ENCODE results near the gene SYT11. TPM values are rescaled to one million over a fixed set of nuclear protein-coding genes. Genes with fewer than 3 reads are reported as not detected.

The SYT11 gene
- total RNA-seq, 2 experiments from 2014 or later: 8.7 to 9.2 TPM

GRCh38 chr1:155913969-155914757, 54.8 kb downstream of the SYT11 start:
- Mint-ChIP-seq H3K4me3 (no peak overlapping the region), H3K27me3 (no peaks in the 10 kb centered on the region), H3K36me3 (ENCODE audit: low read depth) (peaks cover 56% of the 10 kb centered on the region), H3K9me3 (no peaks in the 10 kb centered on the region), H3K4me1 (ENCODE audit: low read depth) (peaks cover 21% of the 10 kb centered on the region), H3K27ac (peak overlapping the region; percentile 28)
- DNase-seq (no peak), ATAC-seq (no peak)
- ChIA-PET POLR2A (interaction anchor here (0.8 to 1.5 kb wide), 3 partner anchors 10 to 18 kb away, joined by 3 to 5 read pairs (median 4); no protein-coding TSS in a partner anchor), CTCF (interaction anchor here (0.8 to 1.2 kb wide), 2 partner anchors 65 to 76 kb away, joined by 3 read pairs; partner anchors contain the start of gene ARHGEF2)
- TF ChIP-seq CTCF (IDR thresholded peaks at IDR 0.05): no peak
- intact Hi-C loops (cut with micrococcal nuclease): no loop called here

- no peak overlapping the region for H3K4me3 Mint-ChIP-seq
- ChIA-PET POLR2A (interaction anchor here (0.6 to 3.9 kb wide), 3 partner anchors 12 to 400 kb away, joined by 3 to 14 read pairs (median 3); partner anchors contain the start of gene KHDC4), CTCF (interaction anchor here (0.8 kb wide), 1 partner anchor 14 kb away, joined by 3 read pairs; no protein-coding TSS in a partner anchor)
- H3K4me1 Mint-ChIP-seq (ENCODE audit: low read depth): no peaks in the 10 kb centered on the region
- H3K9me3 Mint-ChIP-seq: no peaks in the 10 kb centered on the region
- intact Hi-C loops (cut with micrococcal nuclease): no loop called here
- H3K27me3 Mint-ChIP-seq: no peaks in the 10 kb centered on the region
- H3K36me3 Mint-ChIP-seq (ENCODE audit: low read depth): peaks cover 60% of the 10 kb centered on the region
- no peak for ATAC-seq
- TF ChIP-seq CTCF (IDR thresholded peaks at IDR 0.05): no peak
- H3K27ac Mint-ChIP-seq: no peak overlapping the region
- DNase-seq: no peak
Observed at GRCh38 chr1:155918660-155919059, 59.3 kb downstream of the SYT11 start.

- TF ChIP-seq CTCF (IDR thresholded peaks at IDR 0.05): no peak
- H3K36me3 Mint-ChIP-seq (ENCODE audit: low read depth): peaks cover 56% of the 10 kb centered on the region
- no peak overlapping the region for H3K27ac Mint-ChIP-seq
- no peaks in the 10 kb centered on the region for H3K9me3 Mint-ChIP-seq
- CTCF ChIA-PET: no interaction called here
- intact Hi-C loops (cut with micrococcal nuclease): no loop called here
- no peaks in the 10 kb centered on the region for H3K4me1 Mint-ChIP-seq (ENCODE audit: low read depth)
- POLR2A ChIA-PET: interaction anchor here (5.1 kb wide), 1 partner anchor 12 kb away, joined by 35 read pairs; the partner anchor contains the start of gene KHDC4
- no peaks in the 10 kb centered on the region for H3K27me3 Mint-ChIP-seq
- H3K4me3 Mint-ChIP-seq: no peak overlapping the region
- ATAC-seq (no peak), DNase-seq (no peak)
Observed at GRCh38 chr1:155919801-155920200, 60.4 kb downstream of the SYT11 start.

- TF ChIP-seq CTCF (IDR thresholded peaks at IDR 0.05): no peak
- ATAC-seq (no peak), DNase-seq (no peak)
- POLR2A ChIA-PET: interaction anchor here (0.7 to 5.1 kb wide), 3 partner anchors 11 to 56 kb away, joined by 3 to 35 read pairs (median 4); partner anchors contain the start of gene KHDC4
- H3K9me3 Mint-ChIP-seq: no peaks in the 10 kb centered on the region
- H3K27ac Mint-ChIP-seq: no peak overlapping the region
- CTCF ChIA-PET: interaction anchor here (2.9 kb wide), 1 partner anchor 17 kb away, joined by 9 read pairs; no protein-coding TSS in a partner anchor
- intact Hi-C loops (cut with micrococcal nuclease): no loop called here
- H3K36me3 Mint-ChIP-seq (ENCODE audit: low read depth): peaks cover 58% of the 10 kb centered on the region
- no peaks in the 10 kb centered on the region for H3K4me1 Mint-ChIP-seq (ENCODE audit: low read depth)
- no peaks in the 10 kb centered on the region for H3K27me3 Mint-ChIP-seq
- no peak overlapping the region for H3K4me3 Mint-ChIP-seq
Observed at GRCh38 chr1:155920717-155921116, 61.4 kb downstream of the SYT11 start.

- peaks cover 57% of the 10 kb centered on the region for H3K36me3 Mint-ChIP-seq (ENCODE audit: low read depth)
- no peak overlapping the region for H3K4me3 Mint-ChIP-seq
- TF ChIP-seq CTCF (IDR thresholded peaks at IDR 0.05): no peak
- ChIA-PET POLR2A (no interaction called here), CTCF (no interaction called here)
- no peaks in the 10 kb centered on the region for H3K27me3 Mint-ChIP-seq
- ATAC-seq (no peak), DNase-seq (no peak)
- intact Hi-C loops (cut with micrococcal nuclease): no loop called here
- H3K9me3 Mint-ChIP-seq: no peaks in the 10 kb centered on the region
- peaks cover 15% of the 10 kb centered on the region for H3K4me1 Mint-ChIP-seq (ENCODE audit: low read depth)
- no peak overlapping the region for H3K27ac Mint-ChIP-seq
Observed at GRCh38 chr1:155925506-155925905, 66.1 kb downstream of the SYT11 start.

All from activated CD8-positive, alpha-beta T cell treated with anti-CD3 and anti-CD28 coated beads for 36 hours (primary cell).